HG03066 (cell line): Measurements from ENCODE around the gene ARHGAP11A.

Source experiments
- ATAC-seq: cut with Tn5 transposase; IDR thresholded peaks from one replicate; pipeline ENCODE4 v1.9.1; 2021; ENCODE audit warnings: low read depth; ENCODE audit not compliant: unreplicated experiment

ARHGAP11A gene

DNA sequence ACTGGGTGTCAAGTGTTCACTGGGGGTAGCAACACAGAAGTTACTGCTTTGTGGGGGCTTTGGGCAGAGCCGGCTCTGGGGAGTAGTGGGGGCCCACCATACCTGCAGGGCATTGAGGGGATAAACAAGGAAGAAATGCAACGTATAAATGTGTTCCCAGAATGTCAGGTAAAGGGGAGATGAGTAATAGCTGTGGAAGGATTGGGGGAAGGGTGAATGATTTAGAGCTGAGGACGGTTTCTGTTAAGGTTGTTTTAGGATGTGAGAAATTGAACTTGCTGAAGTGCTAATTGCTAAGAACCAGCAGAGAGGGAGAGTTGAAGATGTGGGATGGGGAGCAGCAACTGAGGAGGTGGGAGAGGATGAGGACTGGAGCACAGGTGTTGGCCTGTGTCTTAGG is 36.9 kb downstream of the ARHGAP11A start:
- ATAC-seq, result no peak

DNA sequence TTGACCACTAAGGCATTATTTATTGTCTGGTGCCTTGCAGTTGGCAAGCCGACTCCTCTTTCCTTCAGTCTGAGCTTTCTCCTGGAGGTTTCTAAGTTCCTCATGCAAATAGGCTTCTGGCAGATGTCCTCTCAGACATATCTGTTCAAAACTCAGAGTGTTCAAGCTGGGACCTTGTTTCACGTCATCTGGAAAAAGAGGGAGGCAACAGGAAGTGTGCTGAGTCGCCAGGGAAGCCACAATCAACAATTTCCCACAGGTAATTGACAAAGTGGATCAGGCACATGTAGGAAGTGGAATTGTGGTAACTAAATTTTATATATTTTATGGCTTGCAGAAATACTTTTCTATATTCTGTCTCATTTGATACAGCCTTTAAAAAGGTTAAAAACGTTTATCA is 40.8 kb downstream of the ARHGAP11A start:
- ATAC-seq, result no peak

DNA sequence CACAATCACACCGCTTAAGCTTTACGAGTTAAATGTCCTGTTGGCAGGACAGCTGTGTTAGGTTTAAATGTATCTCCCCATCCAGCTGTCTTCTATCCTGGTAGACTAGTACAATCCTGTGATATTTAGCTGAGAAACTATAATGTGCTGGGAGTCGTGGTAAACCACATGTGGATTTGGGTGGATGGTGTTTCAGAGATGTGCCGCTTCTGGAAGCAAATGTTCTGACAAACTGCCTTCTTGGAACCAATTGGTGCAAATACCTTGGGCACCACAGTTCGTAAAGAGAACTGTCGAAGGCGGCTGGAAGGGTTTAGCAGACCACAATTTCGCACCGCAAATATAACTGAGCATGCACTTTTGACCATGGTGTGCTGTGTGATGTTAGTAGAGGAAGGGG is 41.2 kb downstream of the ARHGAP11A start:
- ATAC-seq, result no peak

DNA sequence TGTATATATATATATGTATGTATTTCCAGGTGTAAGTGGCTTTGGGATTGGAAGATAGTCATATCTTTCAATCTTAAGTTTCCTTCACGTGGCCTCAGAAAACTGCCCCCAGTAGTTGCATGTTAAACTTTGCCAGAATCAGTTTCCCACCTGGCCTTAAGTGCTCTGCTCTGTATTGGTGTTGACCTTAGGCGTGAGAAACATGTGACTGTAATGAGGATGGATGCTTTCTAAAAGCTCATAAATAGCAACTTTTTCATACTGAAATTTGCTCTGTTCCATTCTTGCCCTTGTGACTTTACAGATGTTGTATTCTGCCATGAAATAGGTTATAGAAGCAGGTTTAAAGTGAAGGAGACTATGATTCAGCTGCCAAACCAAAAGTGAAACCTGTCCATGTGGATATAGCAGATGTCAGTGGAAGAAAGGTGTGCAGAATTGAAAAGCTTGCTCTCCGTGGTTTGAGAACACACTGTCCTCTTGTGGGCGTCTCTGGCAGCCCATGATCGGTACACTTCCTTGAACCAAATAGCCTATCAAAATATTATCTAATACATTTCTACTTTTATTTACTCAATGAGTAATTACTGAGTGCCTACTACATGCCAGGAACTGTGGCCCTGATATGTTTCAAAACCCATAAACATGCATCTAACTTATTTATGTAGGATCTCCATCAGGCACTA is 42.0 kb downstream of the ARHGAP11A start:
- ATAC-seq, result no peak

DNA sequence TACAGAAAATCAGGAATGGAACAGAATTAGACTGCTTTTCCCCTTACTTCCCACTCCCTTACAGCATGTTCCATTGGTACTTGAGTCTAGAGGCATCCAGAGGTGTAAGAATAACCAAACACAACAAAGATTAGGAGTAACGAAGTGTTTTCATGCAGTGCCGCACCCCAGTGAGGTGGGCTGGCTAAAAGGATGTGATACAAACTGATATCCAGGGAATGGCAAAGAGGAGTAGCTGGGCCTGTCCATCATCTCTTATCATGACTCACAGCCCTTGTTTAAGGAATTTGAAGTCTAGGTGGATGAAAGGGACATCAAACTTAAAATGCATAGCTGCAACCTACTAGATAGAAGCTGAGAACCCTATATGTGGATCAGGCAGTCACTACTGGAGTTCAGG is 42.6 kb downstream of the ARHGAP11A start:
- ATAC-seq, result no peak

DNA sequence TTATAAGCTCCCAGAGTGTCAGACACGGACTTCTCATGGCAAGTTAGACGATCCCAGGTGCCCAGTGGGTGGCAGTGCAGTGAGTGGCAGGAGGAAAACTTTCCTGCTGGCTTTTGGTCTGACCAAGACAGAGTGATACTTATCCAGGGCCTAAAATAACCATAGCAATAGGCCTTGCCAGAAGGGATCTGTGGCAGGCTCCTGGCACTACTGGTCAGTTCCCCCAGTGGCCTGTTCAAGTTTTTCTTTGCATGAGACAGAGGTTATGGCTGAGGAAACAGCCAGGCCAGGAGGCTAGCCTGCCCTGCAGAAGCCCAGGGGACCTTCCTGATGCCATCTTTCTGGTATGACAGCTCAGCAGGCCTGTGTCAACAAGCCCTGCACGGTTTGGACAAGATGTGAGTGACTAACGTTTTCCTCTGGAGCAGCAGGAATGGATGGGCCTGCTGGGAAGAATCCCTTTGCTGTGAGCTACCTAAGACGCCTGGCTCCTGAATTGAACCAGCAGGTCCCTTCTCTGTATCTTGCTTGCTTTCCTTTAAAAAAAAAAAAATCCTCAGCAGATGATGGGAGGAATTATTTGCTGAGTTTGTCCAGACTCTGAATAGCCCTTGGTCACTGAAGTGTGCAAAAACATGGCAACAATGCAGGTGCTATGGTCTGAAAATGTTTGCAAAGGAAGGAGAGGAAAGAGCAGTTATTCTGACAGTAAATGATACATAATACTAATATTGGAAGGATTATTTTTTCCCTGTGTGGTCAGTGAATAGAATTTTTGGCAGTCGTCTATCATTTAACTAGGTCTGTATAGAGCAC is 44.2 kb downstream of the ARHGAP11A start:
- no peak for ATAC-seq

DNA sequence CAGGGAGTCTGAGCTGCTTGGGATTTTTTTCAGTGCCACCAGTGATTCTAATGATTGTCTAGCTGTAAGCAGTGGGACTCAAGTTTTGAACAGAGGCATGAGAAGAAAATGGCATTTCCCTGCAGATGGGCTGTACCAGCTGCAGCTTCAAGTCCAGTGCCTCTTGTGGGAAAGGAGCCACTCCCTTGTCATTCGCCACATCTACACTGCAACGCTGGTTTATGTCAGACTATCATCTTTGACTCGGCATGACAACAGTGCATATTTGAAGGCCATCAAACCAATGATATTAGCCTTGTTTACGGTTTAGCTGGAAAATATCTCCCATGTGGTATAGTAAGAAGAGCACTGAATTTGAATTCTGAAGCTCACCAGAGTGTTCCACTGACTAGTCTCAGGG is 48.4 kb downstream of the ARHGAP11A start:
- ATAC-seq, result no peak

DNA sequence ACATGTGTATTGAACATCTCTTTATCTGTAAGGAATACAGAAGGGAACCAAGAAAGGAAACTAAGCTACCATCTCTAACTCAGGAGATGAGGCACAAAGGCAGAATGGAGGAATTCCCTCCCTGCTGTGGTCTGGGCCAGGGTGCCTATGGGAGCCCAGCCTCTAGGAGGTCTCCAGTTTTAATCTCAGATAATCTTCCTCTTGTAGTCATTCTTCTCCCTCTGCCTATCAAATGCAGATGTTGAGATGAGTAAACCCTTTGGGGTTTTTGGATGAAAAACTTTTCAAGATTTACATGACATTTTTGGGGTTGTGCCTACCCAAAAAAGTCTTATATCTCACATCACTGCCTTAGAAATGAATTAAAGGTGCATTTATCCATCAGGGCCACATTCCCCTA is 49.5 kb downstream of the ARHGAP11A start:
- no peak for ATAC-seq

DNA sequence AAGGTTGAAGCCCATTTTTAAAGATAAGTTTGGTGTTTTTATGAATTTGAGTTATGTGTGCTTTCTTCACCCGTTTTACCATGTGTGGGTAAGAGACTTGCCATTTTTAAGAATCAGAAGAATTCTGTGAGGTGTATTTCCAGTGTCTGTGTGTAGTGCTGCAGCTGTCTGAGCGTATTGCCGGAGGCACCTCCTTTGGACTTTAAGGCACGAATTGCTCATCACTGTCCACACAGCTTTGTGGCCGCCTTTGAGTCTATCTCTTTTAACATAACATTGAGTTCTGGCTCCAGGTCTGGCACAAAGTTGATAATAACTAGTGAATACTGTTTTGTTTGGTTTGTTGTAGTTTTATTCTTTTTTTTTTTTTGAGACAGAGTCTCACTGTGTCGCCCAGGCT is 52.0 kb downstream of the ARHGAP11A start:
- no peak for ATAC-seq

DNA sequence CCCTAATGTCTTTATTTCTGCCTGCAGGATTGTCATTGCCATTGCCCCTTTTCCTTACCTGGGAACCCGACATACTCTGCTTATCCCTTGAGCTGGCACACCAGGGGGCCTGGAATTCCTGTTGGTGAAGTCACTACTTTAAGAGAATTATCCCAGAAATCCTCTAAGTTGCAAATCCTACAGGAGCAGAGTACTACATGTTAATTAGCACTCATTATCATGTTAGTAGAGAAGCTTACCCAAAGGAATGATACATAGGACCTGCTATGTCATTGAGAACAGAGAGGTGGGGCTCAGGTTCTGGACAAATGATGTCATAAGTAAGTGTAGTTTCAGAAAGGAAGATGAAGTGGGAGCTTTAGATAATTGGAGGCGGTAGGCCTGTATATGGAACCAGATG is 53.6 kb downstream of the ARHGAP11A start:
- no peak for ATAC-seq

DNA sequence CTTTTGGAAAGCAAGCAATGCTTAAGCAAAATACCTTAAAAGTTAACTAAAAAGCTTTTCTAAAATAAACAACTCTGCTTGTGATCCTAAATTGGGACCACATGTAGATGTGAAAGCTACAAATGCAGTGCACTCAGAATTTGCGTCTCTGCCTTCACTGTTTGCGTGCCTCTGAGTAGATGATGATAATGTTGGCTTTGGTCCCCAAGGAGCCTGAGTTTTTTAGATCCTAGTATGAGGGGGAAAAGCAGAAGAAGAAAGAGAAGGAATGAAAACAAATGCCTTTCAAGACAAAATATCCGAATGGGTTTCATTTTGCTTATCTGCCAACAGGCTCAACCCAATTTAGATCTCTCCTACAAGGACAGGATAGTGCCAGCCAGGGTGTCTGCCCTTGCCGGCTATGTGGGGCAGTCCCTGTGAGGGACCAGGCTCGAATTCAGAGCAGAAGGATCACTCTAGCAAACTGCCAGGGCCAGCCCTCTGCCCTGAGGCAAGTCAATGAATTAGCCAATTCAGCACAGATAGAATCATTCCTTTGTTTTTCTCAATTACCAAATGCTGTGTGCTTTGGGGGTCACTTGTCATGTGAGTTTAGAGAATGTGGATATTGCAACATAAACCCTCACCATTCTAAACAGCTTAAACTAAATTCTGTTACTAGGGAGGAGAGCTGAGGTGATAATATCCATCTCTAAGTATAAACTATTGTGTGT is 54.8 kb downstream of the ARHGAP11A start:
- no peak for ATAC-seq

DNA sequence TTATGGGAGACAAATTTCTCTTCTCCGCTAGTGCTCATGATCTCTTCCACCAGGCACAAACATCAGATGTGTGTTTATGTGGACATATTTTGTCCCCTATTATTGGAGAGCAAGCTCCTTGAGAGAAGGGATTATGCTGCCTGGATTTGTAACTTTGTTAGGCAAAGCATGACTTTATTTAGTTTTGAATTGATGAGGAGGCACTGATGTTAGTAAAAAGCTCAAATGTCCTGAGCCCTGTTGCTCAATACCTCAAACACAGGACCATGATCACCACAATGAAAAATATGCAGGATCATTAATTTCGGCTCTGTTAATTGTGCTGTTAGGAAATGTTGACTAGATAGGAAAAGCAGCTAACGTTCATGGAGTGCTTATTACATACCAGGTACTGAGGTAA is 55.3 kb downstream of the ARHGAP11A start:
- no peak for ATAC-seq

DNA sequence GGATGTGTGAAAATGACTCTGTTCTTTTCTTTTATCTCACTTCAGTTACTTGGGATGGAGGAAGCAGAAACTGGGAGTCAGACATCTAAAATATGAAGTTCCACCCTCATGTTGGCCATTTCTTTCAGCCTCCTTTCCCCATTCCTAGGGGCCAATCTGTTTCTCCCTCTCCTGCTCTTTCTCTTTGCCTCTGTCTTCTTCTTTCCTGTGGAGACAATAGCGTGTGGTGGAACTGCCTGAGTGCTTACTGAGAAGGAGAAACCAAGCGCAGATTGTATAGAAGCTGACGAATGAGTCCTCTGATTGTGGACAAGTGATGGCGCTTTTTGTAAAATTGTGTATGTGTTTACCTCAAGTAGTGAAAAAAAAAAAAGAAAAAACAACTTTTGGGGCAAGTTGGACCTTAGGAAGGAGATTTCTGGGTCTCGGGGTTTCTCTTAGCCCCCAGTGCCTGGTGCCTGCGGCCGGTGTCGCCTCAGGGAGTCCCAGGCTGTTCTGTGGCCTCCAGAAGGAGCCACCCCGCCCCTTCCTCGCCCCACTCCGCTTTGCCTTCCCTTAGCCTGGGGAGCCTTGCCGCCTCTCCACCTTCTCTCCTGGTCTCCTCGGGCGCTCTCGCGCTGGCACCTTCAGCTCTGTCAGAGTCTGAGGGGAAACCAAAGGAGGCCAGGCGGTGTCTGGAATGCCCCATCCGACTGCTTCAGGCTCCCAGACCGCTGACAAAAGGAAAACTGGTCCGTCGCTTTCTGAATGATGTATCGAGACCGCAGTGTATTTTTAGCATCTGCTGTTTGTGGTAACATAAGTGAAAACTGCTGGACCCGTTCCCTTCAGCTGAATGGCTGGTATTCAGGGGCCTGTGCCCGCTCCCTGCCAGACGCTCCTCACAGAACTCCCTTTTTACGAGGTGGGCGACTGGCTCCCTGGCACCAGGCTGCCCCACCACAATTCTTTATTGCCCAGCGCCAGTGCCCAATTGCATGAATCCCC is 56.3 kb downstream of the ARHGAP11A start:
- ATAC-seq, result no peak

DNA sequence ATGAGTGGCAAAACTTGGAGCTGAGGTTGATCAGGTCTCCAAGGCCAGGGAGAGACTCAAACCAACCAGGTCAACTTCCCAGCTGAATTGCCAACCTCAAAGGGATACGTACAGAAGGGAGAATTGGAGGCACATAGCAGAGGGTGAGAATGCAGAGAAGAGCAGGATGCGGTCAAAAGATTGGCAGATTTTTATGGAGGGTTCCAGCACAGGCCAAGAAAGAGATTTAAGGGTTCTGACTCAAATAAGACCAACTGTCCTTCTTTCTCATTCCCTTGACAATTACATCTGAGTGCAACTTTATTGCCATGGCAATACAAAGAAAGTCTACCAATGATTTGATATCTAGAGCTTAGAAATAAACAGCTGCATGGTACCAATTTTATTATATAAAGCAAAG is 59.4 kb downstream of the ARHGAP11A start:
- ATAC-seq, result no peak

DNA sequence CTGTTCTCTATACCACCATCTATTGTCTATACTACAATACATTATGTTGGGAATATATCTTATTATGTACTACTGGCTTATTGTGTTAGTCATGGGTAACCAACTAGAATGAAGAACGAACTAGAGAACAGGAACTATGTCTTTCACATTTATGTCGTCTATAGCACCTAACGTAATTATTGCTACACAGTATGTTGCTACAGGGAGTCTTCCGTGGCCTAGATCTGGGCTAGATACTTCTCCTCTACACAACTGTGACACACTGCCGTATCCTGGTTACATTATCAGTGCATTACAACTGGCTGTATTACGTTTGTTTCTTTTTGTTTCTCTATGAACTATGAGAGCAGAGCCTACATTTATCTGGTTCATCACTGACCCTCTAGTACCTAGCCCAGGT is 60.2 kb downstream of the ARHGAP11A start:
- no peak for ATAC-seq

DNA sequence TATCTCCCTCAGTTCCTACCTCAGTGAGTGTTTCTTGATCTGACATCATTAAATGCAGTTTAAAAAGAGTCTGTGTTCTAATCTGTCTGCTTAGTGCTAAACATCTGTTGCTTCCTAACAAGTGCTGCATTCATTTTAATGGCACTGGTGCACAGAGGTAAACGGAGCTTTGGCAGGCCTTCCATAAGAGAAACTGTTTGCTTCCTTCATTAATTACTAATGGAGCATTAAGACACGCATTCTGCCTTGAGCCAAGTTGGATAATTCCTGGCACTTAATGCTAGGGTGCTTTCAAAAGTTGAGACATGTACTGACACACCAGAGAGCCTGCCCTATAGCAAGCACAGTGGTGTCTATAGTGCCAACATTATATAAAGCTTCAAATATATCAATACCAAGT is 60.9 kb downstream of the ARHGAP11A start:
- ATAC-seq, result no peak

DNA sequence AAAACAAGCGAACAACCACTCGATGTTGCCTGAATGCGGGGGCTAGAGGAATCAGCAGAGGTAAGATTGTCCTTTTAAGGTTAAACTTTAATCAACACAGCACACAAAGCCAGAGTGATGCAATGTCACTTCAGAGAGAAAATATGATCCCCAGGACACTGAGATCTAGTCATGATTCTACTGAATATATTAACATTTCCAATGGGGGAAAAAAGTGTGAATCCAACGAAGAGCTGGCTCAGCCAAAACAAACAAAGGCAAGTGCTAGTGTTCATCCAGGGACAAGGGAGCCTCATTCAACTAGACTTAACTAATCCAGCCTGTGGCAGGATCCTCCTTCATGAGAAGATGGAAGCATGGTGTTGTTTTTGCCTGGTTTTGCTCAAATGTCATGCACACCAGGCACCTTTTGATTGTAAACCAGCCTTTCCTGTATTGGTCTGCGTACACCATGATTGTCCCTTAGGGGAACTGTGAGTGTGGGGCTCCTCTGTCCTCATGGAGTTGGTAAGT is 62.0 kb downstream of the ARHGAP11A start:
- no peak for ATAC-seq

DNA sequence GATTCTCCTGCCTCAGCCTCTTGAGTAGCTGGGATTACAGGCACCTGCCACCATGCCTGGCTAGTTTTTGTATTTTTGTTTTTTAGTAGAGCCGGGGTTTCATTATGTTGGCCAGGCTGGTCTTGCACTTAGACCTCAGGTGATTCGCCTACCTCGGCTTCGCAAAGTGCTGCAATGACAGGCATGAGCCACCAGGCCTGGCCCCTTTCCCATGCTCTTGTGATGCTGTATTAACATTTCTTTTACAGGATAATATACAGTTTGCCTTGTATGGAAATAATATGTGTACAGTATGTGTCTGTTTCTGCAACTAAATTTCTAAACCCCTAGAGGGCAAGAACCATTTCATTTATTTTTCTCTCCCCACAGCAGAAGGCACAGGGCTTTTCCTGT is 64.0 kb downstream of the ARHGAP11A start:
- no peak for ATAC-seq

DNA sequence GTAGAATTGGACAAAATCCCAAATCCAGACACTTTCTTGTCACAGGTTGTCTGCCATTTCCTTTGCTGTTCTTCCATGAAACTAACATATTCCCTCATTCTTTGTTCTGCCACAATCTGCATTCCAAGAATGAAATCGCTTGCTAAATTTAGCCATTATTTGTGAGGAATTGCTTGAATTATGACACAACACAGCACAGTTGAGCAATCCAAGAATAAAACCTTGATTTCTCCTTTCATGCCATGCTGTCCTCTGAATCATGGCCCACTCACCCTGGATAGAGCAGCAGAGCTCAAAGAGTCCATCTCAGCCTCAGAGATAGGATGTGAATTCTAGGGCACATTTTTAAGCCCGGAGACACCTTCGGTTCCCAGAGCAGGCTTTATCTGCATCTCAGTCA is 67.3 kb downstream of the ARHGAP11A start:
- no peak for ATAC-seq

DNA sequence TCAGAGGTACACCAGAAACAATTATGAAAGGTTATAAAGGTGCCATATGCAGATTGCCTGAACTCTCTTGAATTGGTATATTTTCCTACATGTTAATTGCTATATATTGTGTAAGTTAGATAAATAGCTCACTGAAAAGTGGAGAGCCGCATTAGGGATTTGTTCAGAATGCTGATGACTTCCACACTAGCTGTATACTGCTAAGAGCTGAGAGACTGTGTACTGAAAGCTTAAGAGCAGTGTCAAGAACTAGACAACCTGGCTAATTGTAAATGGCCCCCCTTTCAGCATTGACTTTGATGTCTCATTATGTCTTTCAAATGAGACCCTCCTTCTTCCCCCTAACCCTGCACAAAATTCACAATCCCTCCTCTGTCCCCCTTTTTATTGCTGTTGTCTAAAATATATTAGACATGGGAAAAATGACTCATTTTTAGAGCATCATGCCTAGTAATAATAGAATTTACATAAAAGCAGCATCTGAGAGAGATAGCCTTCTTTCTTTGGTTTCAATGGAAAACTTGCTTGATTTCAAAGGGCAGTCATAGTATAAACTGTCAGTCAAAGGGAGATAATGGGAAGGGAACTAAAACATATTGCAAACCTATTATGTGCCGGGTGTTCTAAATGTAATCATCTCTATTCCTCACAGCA is 67.8 kb downstream of the ARHGAP11A start:
- ATAC-seq, result no peak
